T-helper 2 cell treated with Interferon-gamma antibody and Interleukin-4, amounts not matched to agents 5 μg/mL and 100 μg/mL, for 36 hours (primary cell): ENCODE results near the gene ARG1.
"Not testable (repeated sequence)": the region's sequence is repeated elsewhere in the genome, so short reads cannot be mapped to it uniquely, and the experiment has no call there.

ENCODE experiments used
- DNase-seq: peaks from one replicate; pipeline ENCODE4 v3.0.0; 2021; ENCODE audit warnings: low spot score
- H3K27ac Mint-ChIP-seq: one replicate; pipeline ENCODE4 v1.8.0; 2021; ENCODE audit warnings: mild to moderate bottlenecking, mixed read lengths
- H3K27me3 Mint-ChIP-seq: one replicate; pipeline ENCODE4 v1.8.0; 2021; ENCODE audit warnings: low read depth, mixed read lengths
- H3K36me3 Mint-ChIP-seq: one replicate; pipeline ENCODE4 v1.8.0; 2021; ENCODE audit warnings: low read depth, mixed read lengths
- H3K4me1 Mint-ChIP-seq: one replicate; pipeline ENCODE4 v1.8.0; 2021; ENCODE audit warnings: low read depth, mixed read lengths
- H3K4me3 Mint-ChIP-seq: one replicate; pipeline ENCODE4 v1.8.0; 2022; ENCODE audit warnings: mild to moderate bottlenecking, moderate library complexity, mixed read lengths
- H3K9me3 Mint-ChIP-seq: one replicate; pipeline ENCODE4 v1.8.0; 2021; ENCODE audit warnings: mixed read lengths

ARG1 gene

GRCh38 chr6:131572686-131573415 is at the start of gene ARG1:
ARG1 (plus strand) TSS chr6:131573226; CDS start chr6:131573283, 57 bp downstream.
- no peak within 1 kb of the TSS for H3K4me3 Mint-ChIP-seq
- no peak within 1 kb of the TSS for H3K27ac Mint-ChIP-seq
- DNase-seq, result no peak
- H3K4me1 Mint-ChIP-seq, result no peaks in the 10 kb centered on the region
- peaks cover 7% of the 10 kb centered on the region for H3K36me3 Mint-ChIP-seq
- H3K27me3 Mint-ChIP-seq, result no peaks in the 10 kb centered on the region
- H3K9me3 Mint-ChIP-seq, result no peaks in the 10 kb centered on the region

DNA sequence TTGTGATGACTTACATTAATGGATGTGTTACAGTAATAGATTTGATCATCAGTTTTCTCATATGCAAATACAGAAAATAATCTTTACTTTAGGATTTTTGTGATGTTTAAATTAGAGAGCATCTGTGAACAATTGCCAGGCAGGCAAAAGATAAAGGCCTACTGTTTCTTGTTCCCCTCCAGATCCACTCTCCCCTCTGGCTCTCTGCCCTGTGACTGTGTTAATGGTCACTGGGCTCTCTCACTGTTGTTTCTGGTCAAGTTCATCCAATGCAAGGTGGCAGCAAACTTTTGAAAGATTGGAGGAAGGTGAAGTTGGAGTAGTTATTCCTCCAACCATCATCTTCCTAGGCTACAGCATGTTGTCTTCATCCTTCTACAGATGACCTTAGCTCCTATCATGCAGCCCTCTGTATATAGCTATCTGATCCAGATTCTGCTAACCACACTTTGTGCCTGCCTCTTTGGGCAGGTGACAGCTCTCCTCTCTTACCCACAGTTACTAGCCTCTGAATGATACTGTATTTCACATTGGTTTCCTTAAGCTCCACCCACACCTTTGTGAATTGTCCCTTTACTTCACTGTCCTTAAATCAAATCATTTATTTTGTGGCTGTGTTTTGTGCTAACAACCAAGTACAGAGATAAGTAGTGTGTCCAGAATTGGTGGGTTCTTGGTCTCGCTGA is 48.9 kb upstream of the ARG1 start:
- H3K27me3 Mint-ChIP-seq, result peaks cover 12% of the 10 kb centered on the region
- H3K36me3 Mint-ChIP-seq, result peaks cover 6% of the 10 kb centered on the region
- peaks cover 22% of the 10 kb centered on the region for H3K4me1 Mint-ChIP-seq
- peak overlapping the region; percentile 2 for H3K27ac Mint-ChIP-seq
- H3K4me3 Mint-ChIP-seq, result no peak overlapping the region
- H3K9me3 Mint-ChIP-seq, result peaks cover 5% of the 10 kb centered on the region
- DNase-seq, result no peak

DNA sequence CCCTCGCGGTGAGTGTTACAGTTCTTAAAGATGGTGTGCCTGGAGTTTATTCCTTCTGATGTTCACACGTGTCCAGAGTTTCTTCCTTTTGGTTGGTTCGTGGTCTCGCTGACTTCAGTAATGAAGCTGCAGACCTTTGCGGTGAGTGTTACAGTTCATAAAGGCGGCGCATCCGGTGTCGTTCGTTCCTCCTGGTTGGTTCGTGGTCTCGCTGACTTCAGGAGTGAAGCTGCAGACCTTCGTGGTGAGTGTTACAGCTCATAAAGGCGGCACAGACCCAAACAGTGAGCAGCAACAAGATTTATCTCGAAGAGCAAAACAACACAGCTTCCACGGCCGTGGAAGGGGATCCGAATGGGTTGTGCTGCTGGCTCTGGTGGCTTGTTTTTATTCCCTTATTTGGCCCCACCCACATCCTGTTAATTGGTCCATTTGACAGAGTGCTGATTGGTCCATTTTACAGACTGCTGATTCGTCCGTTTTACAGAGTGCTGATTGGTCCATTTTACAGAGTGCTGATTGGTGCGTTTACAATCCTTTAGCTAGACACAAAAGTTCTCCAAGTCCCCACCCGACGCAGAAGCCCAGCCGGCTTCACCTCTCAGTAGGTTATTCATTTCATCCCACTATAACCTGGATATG is 48.2 kb upstream of the ARG1 start:
- Mint-ChIP-seq H3K4me3 (no peak overlapping the region), H3K27me3 (peaks cover 7% of the 10 kb centered on the region), H3K27ac (peak overlapping the region; percentile 2), H3K4me1 (peaks cover 22% of the 10 kb centered on the region), H3K36me3 (peaks cover 6% of the 10 kb centered on the region), H3K9me3 (peaks cover 5% of the 10 kb centered on the region)
- no peak for DNase-seq

GRCh38 chr6:131530936-131531335 is 42.1 kb upstream of the ARG1 start:
- Mint-ChIP-seq H3K4me1 (peaks cover 49% of the 10 kb centered on the region), H3K4me3 (peak overlapping the region; percentile 42)
- H3K9me3 Mint-ChIP-seq, H3K27ac Mint-ChIP-seq, DNase-seq, H3K27me3 Mint-ChIP-seq, H3K36me3 Mint-ChIP-seq: not testable (repeated sequence)

- H3K36me3 Mint-ChIP-seq, H3K27me3 Mint-ChIP-seq, H3K4me3 Mint-ChIP-seq, H3K27ac Mint-ChIP-seq, H3K9me3 Mint-ChIP-seq, DNase-seq: not testable (repeated sequence)
- H3K4me1 Mint-ChIP-seq, result peaks cover 48% of the 10 kb centered on the region
These were observed 41.3 kb upstream of the ARG1 start for GRCh38 chr6:131531681-131532080.

DNA sequence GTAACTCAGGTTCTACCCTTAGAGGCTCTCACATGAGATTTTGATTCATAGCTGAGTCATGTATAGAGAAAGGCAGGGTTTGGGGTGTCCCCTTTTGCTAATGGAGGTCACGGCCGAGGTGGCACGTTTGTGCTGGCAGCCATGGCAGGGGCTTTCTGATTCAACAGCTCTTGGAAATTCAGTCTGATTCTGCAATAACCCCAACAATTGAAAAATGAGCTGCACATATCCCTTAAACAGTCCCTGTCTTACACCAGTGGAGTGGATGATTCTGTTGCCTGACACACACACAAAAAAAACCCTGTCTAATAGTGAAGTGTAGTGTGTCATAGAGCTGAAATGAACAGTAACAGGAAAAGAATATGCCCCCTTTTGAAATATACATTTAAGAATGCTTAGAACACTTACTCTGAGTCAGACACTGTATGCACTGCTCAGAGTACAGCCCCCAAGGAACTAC is 40.4 kb upstream of the ARG1 start:
- Mint-ChIP-seq H3K9me3 (no peaks in the 10 kb centered on the region), H3K36me3 (peaks cover 4% of the 10 kb centered on the region), H3K27ac (peak overlapping the region; percentile 7), H3K27me3 (peaks cover 7% of the 10 kb centered on the region), H3K4me3 (no peak overlapping the region), H3K4me1 (peaks cover 43% of the 10 kb centered on the region)
- DNase-seq, result peak; percentile 57

GRCh38 chr6:131538615-131539014 is 34.4 kb upstream of the ARG1 start:
- DNase-seq, H3K4me1 Mint-ChIP-seq, H3K9me3 Mint-ChIP-seq, H3K27ac Mint-ChIP-seq, H3K4me3 Mint-ChIP-seq, H3K36me3 Mint-ChIP-seq: not testable (repeated sequence)
- H3K27me3 Mint-ChIP-seq, result peaks cover 17% of the 10 kb centered on the region

DNA sequence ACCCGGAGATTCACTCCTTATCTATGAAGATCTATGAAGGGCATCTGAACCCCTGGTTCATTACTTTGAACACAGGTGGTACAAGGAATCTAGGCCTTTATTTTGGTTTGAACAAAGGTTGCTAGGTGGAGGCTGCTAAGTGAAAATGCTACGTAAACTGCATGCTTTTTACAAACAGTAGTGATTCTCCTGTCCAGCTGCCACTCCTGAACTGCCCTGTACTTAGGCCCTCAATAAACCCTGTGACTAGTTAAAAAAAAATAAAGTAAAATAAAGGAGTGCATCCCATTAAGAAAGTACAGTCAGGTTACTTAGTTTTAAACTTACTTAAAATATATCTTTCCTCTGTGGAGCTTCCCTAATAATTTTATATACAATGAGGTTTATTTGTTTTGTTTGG is 27.7 kb upstream of the ARG1 start:
- peaks cover 42% of the 10 kb centered on the region for H3K27me3 Mint-ChIP-seq
- no peak overlapping the region for H3K27ac Mint-ChIP-seq
- H3K36me3 Mint-ChIP-seq, result no peaks in the 10 kb centered on the region
- no peak overlapping the region for H3K4me3 Mint-ChIP-seq
- H3K4me1 Mint-ChIP-seq, result no peaks in the 10 kb centered on the region
- DNase-seq, result no peak
- no peaks in the 10 kb centered on the region for H3K9me3 Mint-ChIP-seq

DNA sequence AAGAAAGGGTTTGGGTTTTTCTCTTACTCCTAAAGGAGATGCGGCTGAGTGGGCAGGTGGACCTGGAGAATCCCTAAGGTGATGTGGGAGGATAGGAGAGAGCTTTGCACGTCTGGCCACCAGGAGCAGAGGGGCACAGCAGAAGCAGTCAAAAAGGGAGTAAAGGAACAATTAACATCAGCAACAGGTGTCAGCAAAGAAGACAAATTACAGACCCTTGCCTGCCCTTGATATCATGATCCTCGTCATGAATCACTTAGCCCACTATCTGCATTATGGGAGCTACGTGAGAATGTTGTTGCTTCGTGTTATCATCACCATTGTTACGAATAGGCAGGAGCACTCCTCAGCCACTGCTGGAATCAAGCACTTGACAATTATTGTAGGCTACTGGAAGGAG is 25.5 kb upstream of the ARG1 start:
- H3K4me1 Mint-ChIP-seq, result no peaks in the 10 kb centered on the region
- no peak for DNase-seq
- no peaks in the 10 kb centered on the region for H3K9me3 Mint-ChIP-seq
- peaks cover 37% of the 10 kb centered on the region for H3K27me3 Mint-ChIP-seq
- no peaks in the 10 kb centered on the region for H3K36me3 Mint-ChIP-seq
- no peak overlapping the region for H3K4me3 Mint-ChIP-seq
- H3K27ac Mint-ChIP-seq, result no peak overlapping the region

- no peak overlapping the region for H3K27ac Mint-ChIP-seq
- DNase-seq, result no peak
- no peaks in the 10 kb centered on the region for H3K36me3 Mint-ChIP-seq
- H3K9me3 Mint-ChIP-seq, result no peaks in the 10 kb centered on the region
- H3K4me1 Mint-ChIP-seq, result no peaks in the 10 kb centered on the region
- peaks cover 33% of the 10 kb centered on the region for H3K27me3 Mint-ChIP-seq
- no peak overlapping the region for H3K4me3 Mint-ChIP-seq
These were observed 24.6 kb upstream of the ARG1 start for GRCh38 chr6:131548441-131548840.

DNA sequence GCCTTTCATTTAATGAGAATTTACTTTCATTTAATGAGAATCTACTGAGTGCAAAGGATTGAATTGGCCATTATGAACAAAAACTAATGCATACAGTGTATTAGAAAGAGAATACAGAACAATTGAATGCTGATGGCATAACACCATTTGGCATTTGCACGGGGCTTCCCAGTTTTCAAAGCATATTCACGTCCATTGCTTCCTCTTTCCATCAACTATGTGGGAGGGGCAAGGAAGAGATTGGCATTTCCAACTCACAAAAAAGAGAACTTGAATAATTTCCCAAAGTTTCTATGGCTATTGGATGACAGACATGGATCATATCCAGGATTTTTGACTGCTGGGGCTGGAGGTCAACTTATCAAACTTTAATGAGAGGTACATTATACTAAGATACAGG is 23.2 kb upstream of the ARG1 start:
- H3K4me1 Mint-ChIP-seq, result no peaks in the 10 kb centered on the region
- no peaks in the 10 kb centered on the region for H3K36me3 Mint-ChIP-seq
- peaks cover 4% of the 10 kb centered on the region for H3K9me3 Mint-ChIP-seq
- H3K27me3 Mint-ChIP-seq, result peaks cover 30% of the 10 kb centered on the region
- no peak overlapping the region for H3K27ac Mint-ChIP-seq
- DNase-seq, result no peak
- no peak overlapping the region for H3K4me3 Mint-ChIP-seq

DNA sequence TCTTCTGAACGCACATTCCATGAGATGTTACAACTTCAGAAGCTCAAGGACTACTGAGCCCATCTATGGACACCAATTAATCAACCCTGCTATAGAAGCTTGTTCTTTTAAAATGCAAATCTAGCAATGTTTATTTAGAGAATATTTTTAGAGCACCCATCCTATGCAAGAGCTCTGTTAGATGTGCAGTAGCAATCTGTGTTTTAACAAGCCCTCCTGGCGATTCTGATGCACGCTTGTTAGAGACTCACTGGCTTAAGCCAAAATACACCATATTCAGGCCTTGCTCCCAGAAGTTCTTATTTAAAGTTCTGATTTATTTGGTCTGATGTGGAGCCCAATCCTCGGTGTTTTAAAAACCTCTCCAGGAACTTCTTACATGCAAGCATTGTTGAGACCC is 21.1 kb upstream of the ARG1 start:
- H3K4me1 Mint-ChIP-seq, result no peaks in the 10 kb centered on the region
- H3K27me3 Mint-ChIP-seq, result peaks cover 31% of the 10 kb centered on the region
- peaks cover 4% of the 10 kb centered on the region for H3K9me3 Mint-ChIP-seq
- DNase-seq, result no peak
- H3K27ac Mint-ChIP-seq, result no peak overlapping the region
- no peak overlapping the region for H3K4me3 Mint-ChIP-seq
- no peaks in the 10 kb centered on the region for H3K36me3 Mint-ChIP-seq

DNA sequence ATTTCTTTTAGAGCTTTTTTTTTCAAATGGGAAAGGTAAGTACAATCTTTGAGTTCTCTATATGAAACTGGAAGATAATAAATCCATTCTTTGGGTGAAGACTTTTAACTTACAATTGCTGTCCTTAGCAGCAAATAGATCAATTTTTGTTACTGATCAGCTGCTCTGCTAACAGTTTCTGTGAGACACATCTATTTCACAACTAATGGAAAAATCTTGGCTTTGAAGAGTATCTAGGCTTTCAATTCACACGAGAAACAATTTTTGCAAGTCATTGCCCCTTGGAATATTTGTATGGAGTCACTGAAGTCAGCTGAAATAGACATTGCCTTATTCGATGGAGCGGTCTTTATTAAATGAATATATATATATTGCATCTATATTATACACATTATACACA is 20.5 kb upstream of the ARG1 start:
- H3K27ac Mint-ChIP-seq, result no peak overlapping the region
- peaks cover 4% of the 10 kb centered on the region for H3K9me3 Mint-ChIP-seq
- H3K4me3 Mint-ChIP-seq, result no peak overlapping the region
- no peaks in the 10 kb centered on the region for H3K36me3 Mint-ChIP-seq
- no peaks in the 10 kb centered on the region for H3K4me1 Mint-ChIP-seq
- DNase-seq, result no peak
- peaks cover 31% of the 10 kb centered on the region for H3K27me3 Mint-ChIP-seq

GRCh38 chr6:131555992-131556391 is 17.0 kb upstream of the ARG1 start:
- no peaks in the 10 kb centered on the region for H3K36me3 Mint-ChIP-seq
- peaks cover 4% of the 10 kb centered on the region for H3K9me3 Mint-ChIP-seq
- H3K27me3 Mint-ChIP-seq, result peaks cover 16% of the 10 kb centered on the region
- DNase-seq, result no peak
- no peak overlapping the region for H3K27ac Mint-ChIP-seq
- H3K4me1 Mint-ChIP-seq, result no peaks in the 10 kb centered on the region
- no peak overlapping the region for H3K4me3 Mint-ChIP-seq
